HepG2 (cell line): ENCODE measurements around the gene ZNF853. TPM values are rescaled to one million over a fixed set of nuclear protein-coding genes. Genes with fewer than 3 reads are reported as not detected.
A peak's percentile ranks its signal among the peaks of the same experiment; 100 is the strongest.

ENCODE experiments used
- HDAC1 ChIP-seq: sonication (generic); formaldehyde crosslinking; IDR thresholded peaks from 2 replicates; pipeline ENCODE4 v1.5.1; 2020; ENCODE audit warnings: mild to moderate bottlenecking, missing genetic modification reagents
- ISL2 ChIP-seq: sonication (generic); formaldehyde crosslinking; IDR thresholded peaks from 2 replicates; pipeline ENCODE4 v1.5.0; 2020; ENCODE audit warnings: missing genetic modification reagents
- JDP2 ChIP-seq: sonication (generic); formaldehyde crosslinking; IDR thresholded peaks from 2 replicates; pipeline ENCODE4 v1.8.1; 2022; ENCODE audit warnings: missing genetic modification reagents, borderline replicate concordance
- PCBP1 ChIP-seq: fragments of 200-400 bp; formaldehyde crosslinking; IDR thresholded peaks from 2 replicates; pipeline ENCODE4 v1.6.1; 2017; ENCODE audit warnings: mild to moderate bottlenecking, low read depth, low read length, borderline replicate concordance
- RBM22 ChIP-seq: fragments of 200-400 bp; formaldehyde crosslinking; optimal IDR thresholded peaks from 2 replicates; pipeline ENCODE3; 2017; ENCODE audit warnings: mild to moderate bottlenecking, low read length, moderate library complexity
- SALL2 ChIP-seq: sonication (generic); formaldehyde crosslinking; IDR thresholded peaks from 2 replicates; pipeline ENCODE4 v1.8.1; 2023; ENCODE audit warnings: mild to moderate bottlenecking, missing genetic modification reagents, inconsistent platforms
- SP2 ChIP-seq: sonication (generic); formaldehyde crosslinking; IDR thresholded peaks from 2 replicates; pipeline ENCODE4 v1.5.1; 2020; ENCODE audit warnings: mild to moderate bottlenecking, missing genetic modification reagents
- ZNF33A ChIP-seq: sonication (generic); formaldehyde crosslinking; IDR thresholded peaks from 2 replicates; pipeline ENCODE4 v1.5.1; 2020; ENCODE audit warnings: missing genetic modification reagents, mild to moderate bottlenecking, moderate library complexity, borderline replicate concordance
- ZNF343 ChIP-seq: sonication (generic); formaldehyde crosslinking; IDR thresholded peaks from 2 replicates; pipeline ENCODE4 v1.4.0; 2020; ENCODE audit warnings: mild to moderate bottlenecking, missing genetic modification reagents
- ZNF552 ChIP-seq: sonication (generic); formaldehyde crosslinking; IDR thresholded peaks from 2 replicates; pipeline ENCODE4 v1.9.0; 2022; ENCODE audit warnings: missing genetic modification reagents, mild to moderate bottlenecking, borderline replicate concordance
- ZNF616 ChIP-seq: sonication (generic); formaldehyde crosslinking; IDR thresholded peaks from 2 replicates; pipeline ENCODE4 v1.5.0; 2020; ENCODE audit warnings: low read depth, mild to moderate bottlenecking, missing genetic modification reagents
- ZNF7 ChIP-seq: IDR thresholded peaks from 2 replicates; pipeline ENCODE4 v1.6.1; 2016; ENCODE audit warnings: missing biosample characterization, missing genetic modification reagents
- polyA plus RNA-seq, 8 experiments: library from polyadenylated mRNA; depleted of rRNA in 3 of 8; stranded (reverse) in 7 of 8; unstranded in 1 of 8; fragments of >200 nt; fragmentation: Illumina TruSeq in 4 of 8; extraction: Trizol in 4 of 8; gene quantifications; 2 replicates each; pipeline versions ENCODE4 v1.2.1 to v1.2.3, GENCODE V29; 2011 to 2016; ENCODE audit warnings: low read depth in 4 of 8, missing spikeins in 1 of 8, mixed read lengths in 1 of 8; ENCODE audit not compliant: insufficient read depth in 1 of 8
- total RNA-seq, 5 experiments: library from RNA; depleted of rRNA; stranded (reverse); fragments of >200 nt; fragmentation: Illumina TruSeq; extraction: Trizol; gene quantifications; 2 replicates each; pipeline ENCODE4 v1.2.3, GENCODE V29; 2016; ENCODE audit warnings: low read depth in 1 of 5
- TF ChIP-seq, protein P1 (sequence below): sonication (generic); formaldehyde crosslinking; IDR thresholded peaks from 2 replicates; pipeline ENCODE4 v1.5.1; 2020; ENCODE audit warnings: missing genetic modification reagents, mild to moderate bottlenecking, borderline replicate concordance
- TF ChIP-seq, protein P2 (sequence below): IDR thresholded peaks from 2 replicates; pipeline ENCODE4 v1.6.1; 2016; ENCODE audit warnings: missing compliant biosample characterization, missing genetic modification reagents, borderline replicate concordance
- TF ChIP-seq, protein P3 (sequence below): sonication (generic); formaldehyde crosslinking; IDR thresholded peaks from 2 replicates; pipeline ENCODE4 v1.5.0; 2020; ENCODE audit warnings: mild to moderate bottlenecking, missing genetic modification reagents
- TF ChIP-seq, protein P4 (sequence below): sonication (generic); formaldehyde crosslinking; IDR thresholded peaks from 2 replicates; pipeline ENCODE4 v1.9.0; 2022; ENCODE audit warnings: low read depth, missing genetic modification reagents
- TF ChIP-seq, protein P5 (sequence below), 2 experiments: fragments of 450-650 bp in 1 of 2; sonication (generic) in 1 of 2; formaldehyde crosslinking; IDR thresholded peaks; 2 replicates each; pipeline versions ENCODE4 v1.5.0 to v1.8.0; 2020 to 2022; ENCODE audit warnings: mild to moderate bottlenecking in 1 of 2, missing genetic modification reagents in 1 of 2

The ZNF853 gene
- total and polyA plus RNA-seq, 2 of the 13 experiments (the other 11 are each of a cell fraction or from before 2014, with no cell fraction given): 2.1 to 6.2 TPM

DNA sequence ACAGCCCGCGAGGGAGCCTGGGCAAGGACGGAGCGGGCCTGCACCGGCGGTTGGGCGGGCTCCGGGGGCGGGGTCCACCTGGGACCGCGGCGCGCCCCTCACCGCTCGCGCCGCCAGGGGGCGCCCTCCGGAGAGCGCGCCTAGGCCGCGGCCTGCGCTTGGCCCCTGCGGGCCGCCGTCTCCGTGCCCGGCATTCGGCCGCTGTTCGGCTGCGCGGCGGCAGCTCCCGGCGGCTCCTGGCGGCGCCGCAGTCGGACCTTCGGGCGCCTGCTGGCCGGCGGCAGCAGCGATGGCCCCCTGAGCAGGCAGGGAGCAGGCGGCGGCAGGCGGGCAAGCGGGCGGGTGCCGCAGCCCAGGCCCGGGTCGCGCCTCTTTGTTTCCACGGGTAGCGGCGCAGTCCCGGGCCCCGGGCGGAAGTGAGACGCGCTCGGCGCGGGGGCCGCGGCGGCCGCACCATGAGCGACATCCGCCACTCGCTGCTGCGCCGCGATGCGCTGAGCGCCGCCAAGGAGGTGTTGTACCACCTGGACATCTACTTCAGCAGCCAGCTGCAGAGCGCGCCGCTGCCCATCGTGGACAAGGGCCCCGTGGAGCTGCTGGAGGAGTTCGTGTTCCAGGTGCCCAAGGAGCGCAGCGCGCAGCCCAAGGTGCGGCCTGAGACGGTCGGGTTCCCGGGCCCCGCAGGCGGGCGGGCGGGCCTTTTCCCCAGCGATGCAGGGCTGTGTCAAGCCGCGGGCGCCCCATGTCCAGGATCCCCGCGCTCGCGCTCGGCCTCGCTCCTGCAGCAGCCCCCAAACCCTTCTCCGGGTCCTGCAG lies 25.4 kb upstream of the ZNF853 start, which contains the start of gene INTS15 (continued):
- TF ChIP-seq ZNF343 (CRISPR knock-in tag) (no peak), RBM22 (no peak), JDP2 (CRISPR knock-in tag) (no peak), ZNF616 (CRISPR knock-in tag) (no peak), HDAC1 (CRISPR knock-in tag) (no peak), ISL2 (CRISPR knock-in tag) (no peak), ZNF7 (CRISPR knock-in tag) (no peak), SP2 (CRISPR knock-in tag) (no peak), ZNF33A (CRISPR knock-in tag) (no peak), PCBP1 (no peak), ZNF552 (CRISPR knock-in tag) (no peak), SALL2 (CRISPR knock-in tag) (peak; percentile 67)
- TF ChIP-seq, protein P1, sequence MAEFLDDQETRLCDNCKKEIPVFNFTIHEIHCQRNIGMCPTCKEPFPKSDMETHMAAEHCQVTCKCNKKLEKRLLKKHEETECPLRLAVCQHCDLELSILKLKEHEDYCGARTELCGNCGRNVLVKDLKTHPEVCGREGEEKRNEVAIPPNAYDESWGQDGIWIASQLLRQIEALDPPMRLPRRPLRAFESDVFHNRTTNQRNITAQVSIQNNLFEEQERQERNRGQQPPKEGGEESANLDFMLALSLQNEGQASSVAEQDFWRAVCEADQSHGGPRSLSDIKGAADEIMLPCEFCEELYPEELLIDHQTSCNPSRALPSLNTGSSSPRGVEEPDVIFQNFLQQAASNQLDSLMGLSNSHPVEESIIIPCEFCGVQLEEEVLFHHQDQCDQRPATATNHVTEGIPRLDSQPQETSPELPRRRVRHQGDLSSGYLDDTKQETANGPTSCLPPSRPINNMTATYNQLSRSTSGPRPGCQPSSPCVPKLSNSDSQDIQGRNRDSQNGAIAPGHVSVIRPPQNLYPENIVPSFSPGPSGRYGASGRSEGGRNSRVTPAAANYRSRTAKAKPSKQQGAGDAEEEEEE (CRISPR knock-in tag): no peak
- TF ChIP-seq, protein P2, sequence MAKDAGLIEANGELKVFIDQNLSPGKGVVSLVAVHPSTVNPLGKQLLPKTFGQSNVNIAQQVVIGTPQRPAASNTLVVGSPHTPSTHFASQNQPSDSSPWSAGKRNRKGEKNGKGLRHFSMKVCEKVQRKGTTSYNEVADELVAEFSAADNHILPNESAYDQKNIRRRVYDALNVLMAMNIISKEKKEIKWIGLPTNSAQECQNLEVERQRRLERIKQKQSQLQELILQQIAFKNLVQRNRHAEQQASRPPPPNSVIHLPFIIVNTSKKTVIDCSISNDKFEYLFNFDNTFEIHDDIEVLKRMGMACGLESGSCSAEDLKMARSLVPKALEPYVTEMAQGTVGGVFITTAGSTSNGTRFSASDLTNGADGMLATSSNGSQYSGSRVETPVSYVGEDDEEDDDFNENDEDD: peak; percentile 67; the same call in 1 of the 2 replicates
- TF ChIP-seq, protein P3, sequence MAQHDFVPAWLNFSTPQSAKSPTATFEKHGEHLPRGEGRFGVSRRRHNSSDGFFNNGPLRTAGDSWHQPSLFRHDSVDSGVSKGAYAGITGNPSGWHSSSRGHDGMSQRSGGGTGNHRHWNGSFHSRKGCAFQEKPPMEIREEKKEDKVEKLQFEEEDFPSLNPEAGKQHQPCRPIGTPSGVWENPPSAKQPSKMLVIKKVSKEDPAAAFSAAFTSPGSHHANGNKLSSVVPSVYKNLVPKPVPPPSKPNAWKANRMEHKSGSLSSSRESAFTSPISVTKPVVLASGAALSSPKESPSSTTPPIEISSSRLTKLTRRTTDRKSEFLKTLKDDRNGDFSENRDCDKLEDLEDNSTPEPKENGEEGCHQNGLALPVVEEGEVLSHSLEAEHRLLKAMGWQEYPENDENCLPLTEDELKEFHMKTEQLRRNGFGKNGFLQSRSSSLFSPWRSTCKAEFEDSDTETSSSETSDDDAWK: no peak
- TF ChIP-seq, protein P4, sequence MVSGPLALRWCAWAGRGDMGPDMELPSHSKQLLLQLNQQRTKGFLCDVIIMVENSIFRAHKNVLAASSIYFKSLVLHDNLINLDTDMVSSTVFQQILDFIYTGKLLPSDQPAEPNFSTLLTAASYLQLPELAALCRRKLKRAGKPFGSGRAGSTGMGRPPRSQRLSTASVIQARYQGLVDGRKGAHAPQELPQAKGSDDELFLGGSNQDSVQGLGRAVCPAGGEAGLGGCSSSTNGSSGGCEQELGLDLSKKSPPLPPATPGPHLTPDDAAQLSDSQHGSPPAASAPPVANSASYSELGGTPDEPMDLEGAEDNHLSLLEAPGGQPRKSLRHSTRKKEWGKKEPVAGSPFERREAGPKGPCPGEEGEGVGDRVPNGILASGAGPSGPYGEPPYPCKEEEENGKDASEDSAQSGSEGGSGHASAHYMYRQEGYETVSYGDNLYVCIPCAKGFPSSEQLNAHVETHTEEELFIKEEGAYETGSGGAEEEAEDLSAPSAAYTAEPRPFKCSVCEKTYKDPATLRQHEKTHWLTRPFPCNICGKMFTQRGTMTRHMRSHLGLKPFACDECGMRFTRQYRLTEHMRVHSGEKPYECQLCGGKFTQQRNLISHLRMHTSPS (CRISPR knock-in tag): no peak; the same call in 1 of the 2 replicates
- TF ChIP-seq, protein P5, sequence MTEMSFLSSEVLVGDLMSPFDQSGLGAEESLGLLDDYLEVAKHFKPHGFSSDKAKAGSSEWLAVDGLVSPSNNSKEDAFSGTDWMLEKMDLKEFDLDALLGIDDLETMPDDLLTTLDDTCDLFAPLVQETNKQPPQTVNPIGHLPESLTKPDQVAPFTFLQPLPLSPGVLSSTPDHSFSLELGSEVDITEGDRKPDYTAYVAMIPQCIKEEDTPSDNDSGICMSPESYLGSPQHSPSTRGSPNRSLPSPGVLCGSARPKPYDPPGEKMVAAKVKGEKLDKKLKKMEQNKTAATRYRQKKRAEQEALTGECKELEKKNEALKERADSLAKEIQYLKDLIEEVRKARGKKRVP (CRISPR knock-in tag; IDR thresholded peaks at IDR 0.05): no peak
